Measurements from ENCODE around the gene IFT22.
"Not testable (repeated sequence)": the region's sequence is repeated elsewhere in the genome, so short reads cannot be mapped to it uniquely, and the experiment has no call there.

The IFT22 gene

GRCh38 chr7:101321491-101322401 lies at the start of gene IFT22:
IFT22 (minus strand) TSS chr7:101321812; CDS start chr7:101321709, 103 bp downstream.
- DNase-seq (ENCODE audit: low read depth in 2 of 2, low spot score in 1 of 2), result peak; percentile 59 to 71

- DNase-seq (ENCODE audit: low read depth in 2 of 2, low spot score in 1 of 2), result no peak
These were observed 49.2 kb upstream of the IFT22 start for GRCh38 chr7:101370836-101371235.

- no peak for DNase-seq (ENCODE audit: low read depth in 2 of 2, low spot score in 1 of 2)
These were observed 47.0 kb upstream of the IFT22 start for GRCh38 chr7:101368422-101369165.

- DNase-seq (ENCODE audit: low read depth in 2 of 2, low spot score in 1 of 2), result no peak
These were observed 46.1 kb upstream of the IFT22 start for GRCh38 chr7:101367676-101368075.

- DNase-seq (ENCODE audit: low read depth in 2 of 2, low spot score in 1 of 2), result no peak
These were observed 44.3 kb upstream of the IFT22 start for GRCh38 chr7:101365956-101366355.

GRCh38 chr7:101363734-101364374 lies 42.2 kb upstream of the IFT22 start:
- peak; percentile 30 to 41 for DNase-seq (ENCODE audit: low read depth in 2 of 2, low spot score in 1 of 2)

- no peak for DNase-seq (ENCODE audit: low read depth in 2 of 2, low spot score in 1 of 2)
These were observed 41.7 kb upstream of the IFT22 start for GRCh38 chr7:101363196-101363733.

GRCh38 chr7:101362334-101363195 lies 41.0 kb upstream of the IFT22 start, which contains the start of gene COL26A1:
COL26A1 (plus strand) TSS chr7:101362875; CDS start chr7:101363033, 158 bp downstream.
- DNase-seq (ENCODE audit: low read depth in 2 of 2, low spot score in 1 of 2), result no peak

- DNase-seq (ENCODE audit: low read depth in 2 of 2, low spot score in 1 of 2), result no peak
These were observed 35.8 kb upstream of the IFT22 start for GRCh38 chr7:101357433-101357832.

- no peak for DNase-seq (ENCODE audit: low read depth in 2 of 2, low spot score in 1 of 2)
These were observed 31.3 kb upstream of the IFT22 start for GRCh38 chr7:101352920-101353308.

DNA sequence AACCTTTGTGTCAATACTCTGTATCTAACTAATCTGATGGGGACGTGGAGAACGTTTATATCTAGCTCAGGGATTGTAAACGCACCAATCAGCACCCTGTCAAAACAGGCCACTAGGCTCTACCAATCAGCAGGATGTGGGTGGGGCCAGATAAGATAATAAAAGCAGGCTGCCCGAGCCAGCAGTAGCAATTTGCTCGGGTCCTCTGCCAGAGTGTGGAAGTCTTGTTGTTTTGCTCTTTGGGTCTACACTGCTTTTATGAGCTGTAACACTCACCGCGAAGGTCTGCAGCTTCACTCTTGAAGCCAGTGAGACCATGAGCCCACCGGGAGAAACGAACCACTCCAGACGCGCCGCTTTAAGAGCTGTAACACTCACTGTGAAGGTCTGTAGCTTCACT lies 27.7 kb upstream of the IFT22 start:
- DNase-seq (ENCODE audit: low read depth in 2 of 2, low spot score in 1 of 2), result not testable (repeated sequence)

- not testable (repeated sequence) for DNase-seq (ENCODE audit: low read depth in 2 of 2, low spot score in 1 of 2)
These were observed 26.9 kb upstream of the IFT22 start for GRCh38 chr7:101348456-101349067.

- DNase-seq (ENCODE audit: low read depth in 2 of 2, low spot score in 1 of 2), result no peak
These were observed 25.9 kb upstream of the IFT22 start for GRCh38 chr7:101347477-101347876.

DNA sequence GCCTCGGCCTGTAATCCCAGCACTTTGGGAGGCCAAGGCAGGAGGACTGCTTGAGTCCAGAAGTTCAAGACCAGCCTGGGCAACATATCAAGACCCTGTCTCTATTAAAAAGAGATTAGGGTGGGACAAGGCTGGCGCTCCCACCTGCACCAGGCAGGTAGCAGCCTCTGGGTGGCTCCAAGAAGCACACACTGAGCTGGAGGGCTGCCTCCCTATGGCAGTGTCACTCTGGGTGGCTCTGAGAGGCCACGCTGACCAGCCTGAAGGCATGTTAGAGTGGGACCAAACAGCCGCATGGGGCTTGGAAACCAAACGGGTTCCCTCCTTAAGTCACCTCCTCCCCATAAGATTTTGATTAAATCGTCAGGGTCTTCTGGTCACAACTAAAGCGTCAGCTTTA lies 21.3 kb upstream of the IFT22 start:
- no peak for DNase-seq (ENCODE audit: low read depth in 2 of 2, low spot score in 1 of 2)

DNA sequence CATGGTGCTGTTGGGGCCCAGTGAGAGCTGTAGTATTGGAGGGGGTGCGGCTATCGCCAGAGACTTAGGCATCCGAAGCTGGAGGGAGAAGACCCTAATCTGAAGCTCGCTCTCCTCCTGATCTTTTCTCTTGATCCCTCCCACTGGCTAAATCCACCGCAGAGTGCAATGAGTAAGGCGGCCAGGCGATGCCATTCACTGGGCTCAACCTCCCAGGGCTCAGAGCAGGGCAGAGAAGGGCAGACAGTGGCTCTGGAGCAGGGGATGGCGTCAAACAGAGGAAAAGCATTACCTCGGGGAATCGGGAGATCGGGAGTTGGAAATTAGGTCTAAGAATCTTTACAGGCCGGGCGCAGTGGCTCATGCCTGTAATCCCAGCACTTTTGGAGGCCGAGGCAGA lies 18.8 kb upstream of the IFT22 start:
- no peak for DNase-seq (ENCODE audit: low read depth in 2 of 2, low spot score in 1 of 2)

- no peak for DNase-seq (ENCODE audit: low read depth in 2 of 2, low spot score in 1 of 2)
These were observed 12.3 kb upstream of the IFT22 start for GRCh38 chr7:101333912-101334311.

DNA sequence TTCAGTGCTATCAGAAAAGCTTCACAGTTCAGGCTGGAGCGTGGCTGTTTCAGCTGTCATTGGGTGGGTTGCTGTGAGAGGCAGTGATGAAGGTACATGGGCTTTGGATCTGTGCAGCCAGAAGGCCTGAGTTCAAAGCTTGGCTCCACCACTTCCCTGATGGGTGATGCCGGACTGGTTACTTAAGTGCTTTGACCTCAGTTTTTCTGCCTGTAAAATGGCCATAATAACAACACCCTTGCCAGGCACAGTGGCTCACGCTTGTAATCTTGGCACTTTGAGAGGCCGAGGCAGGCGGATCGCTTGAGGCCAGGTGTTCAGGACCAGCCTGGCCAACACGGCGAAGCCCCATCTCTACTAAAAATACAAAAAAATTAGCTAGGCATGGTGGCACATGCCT lies 10.4 kb upstream of the IFT22 start:
- no peak for DNase-seq (ENCODE audit: low read depth in 2 of 2, low spot score in 1 of 2)

DNA sequence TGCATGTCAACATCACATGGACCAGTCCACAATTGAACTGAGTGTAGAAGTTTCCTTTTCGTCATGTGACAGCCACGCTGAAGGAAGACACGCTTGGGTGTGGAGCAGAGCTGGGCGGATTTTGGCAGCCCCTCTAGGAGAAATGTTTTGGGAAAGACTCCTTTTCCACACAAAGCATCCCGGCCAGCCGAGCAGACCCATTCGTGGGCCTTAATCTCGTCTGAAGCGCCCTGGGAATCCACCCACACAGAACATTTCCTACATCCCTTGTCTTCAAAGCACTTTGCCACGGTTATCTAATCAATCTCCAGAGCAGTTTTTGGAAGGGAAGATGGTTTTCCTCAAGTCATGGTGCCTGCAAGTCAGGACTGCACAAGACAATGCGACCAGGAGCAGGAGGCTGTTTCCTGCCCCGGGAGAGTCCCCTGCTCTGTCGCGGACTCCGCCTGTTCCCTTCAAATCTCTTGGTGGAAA lies 8.4 kb upstream of the IFT22 start:
- DNase-seq (ENCODE audit: low read depth in 2 of 2, low spot score in 1 of 2), result no peak

GRCh38 chr7:101328159-101328558 lies 6.5 kb upstream of the IFT22 start:
- no peak for DNase-seq (ENCODE audit: low read depth in 2 of 2, low spot score in 1 of 2)

GRCh38 chr7:101319401-101319800 lies 2.2 kb downstream of the IFT22 start:
- DNase-seq (ENCODE audit: low read depth in 2 of 2, low spot score in 1 of 2), result no peak
